GM23338 (cell line): ENCODE results near the gene ITPRID2.

Experiments
- CREB1 ChIP-seq: fragments of 250-450 bp; sonication (Bioruptor Pico); IDR thresholded peaks from 2 replicates; pipeline ENCODE4 v1.5.0; 2020; ENCODE audit warnings: low read depth, mild to moderate bottlenecking, moderate library complexity
- EZH2 ChIP-seq: fragments of 200-600 bp; sonication (generic); IDR thresholded peaks from one replicate; pipeline ENCODE4 v1.8.0; 2017; ENCODE audit warnings: antibody characterized with exemption, mild to moderate bottlenecking, low read depth; ENCODE audit not compliant: unreplicated experiment
- EZH2phosphoT487 ChIP-seq: fragments of 200-600 bp; sonication (generic); IDR thresholded peaks from one replicate; pipeline ENCODE4 v1.8.1; 2018; ENCODE audit warnings: antibody characterized with exemption; ENCODE audit not compliant: unreplicated experiment
- JUNB ChIP-seq: IDR thresholded peaks from one replicate; pipeline ENCODE4 v1.6.1; 2016; ENCODE audit warnings: antibody characterized with exemption; ENCODE audit not compliant: unreplicated experiment
- NANOG ChIP-seq: IDR thresholded peaks from 2 replicates; pipeline ENCODE4 v1.6.1; 2016; ENCODE audit warnings: antibody characterized with exemption, borderline replicate concordance
- POLR2AphosphoS5 ChIP-seq: IDR thresholded peaks from 2 replicates; pipeline ENCODE4 v1.6.1; 2016; ENCODE audit warnings: antibody characterized with exemption, low read depth
- STAT1 ChIP-seq: IDR thresholded peaks from one replicate; pipeline ENCODE4 v1.6.1; 2016; ENCODE audit warnings: antibody characterized with exemption; ENCODE audit not compliant: unreplicated experiment
- ZNF114 ChIP-seq: fragments of 250-450 bp; sonication (Bioruptor Pico); IDR thresholded peaks from 2 replicates; pipeline ENCODE4 v1.5.0; 2020; ENCODE audit warnings: mild to moderate bottlenecking, moderate library complexity
- ZNF331 ChIP-seq: fragments of 250-450 bp; sonication (Bioruptor Pico); IDR thresholded peaks from 2 replicates; pipeline ENCODE4 v1.5.0; 2020; ENCODE audit warnings: low read depth, mild to moderate bottlenecking, moderate library complexity
- TF ChIP-seq, protein P1 (sequence below), 2 experiments: fragments of 200-600 bp in 1 of 2; sonication (generic) in 1 of 2; conservative IDR thresholded peaks; 2 replicates each; pipeline versions ENCODE4 v1.5.1 to v1.6.1; 2016 to 2017; ENCODE audit warnings: antibody characterized with exemption in 2 of 2, low read depth in 2 of 2, mild to moderate bottlenecking in 2 of 2, moderate library complexity in 1 of 2
- TF ChIP-seq, protein P2 (sequence below): IDR thresholded peaks from one replicate; pipeline ENCODE4 v1.6.1; 2018; ENCODE audit warnings: antibody characterized with exemption; ENCODE audit not compliant: unreplicated experiment
- TF ChIP-seq, protein P3 (sequence below): IDR thresholded peaks from 2 replicates; pipeline ENCODE4 v1.6.1; 2016; ENCODE audit warnings: antibody characterized with exemption
- TF ChIP-seq, protein P4 (sequence below): fragments of 250-450 bp; sonication (Bioruptor Pico); IDR thresholded peaks from 2 replicates; pipeline ENCODE4 v1.5.0; 2020; ENCODE audit warnings: mild to moderate bottlenecking, moderate library complexity

DNA sequence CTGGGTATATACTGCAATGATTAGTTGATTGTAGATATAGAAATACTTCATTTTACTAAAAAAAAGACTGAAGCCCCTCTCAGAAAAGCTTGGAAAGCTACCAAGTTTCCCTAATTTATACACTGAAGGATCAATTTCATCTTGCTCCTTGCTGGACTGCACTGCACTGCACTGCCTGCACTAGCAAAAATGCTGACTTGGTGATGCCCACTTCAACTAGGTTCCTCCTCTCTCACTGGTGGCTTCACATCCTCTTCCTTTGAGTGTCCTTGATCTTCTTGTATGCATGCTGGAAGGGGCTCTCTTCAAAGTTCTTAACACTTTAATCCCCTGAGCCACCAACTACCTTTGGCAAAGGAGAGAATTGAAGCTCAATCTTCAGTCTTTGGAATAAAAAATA is 31.7 kb upstream of the ITPRID2 start:
- TF ChIP-seq, protein P1, sequence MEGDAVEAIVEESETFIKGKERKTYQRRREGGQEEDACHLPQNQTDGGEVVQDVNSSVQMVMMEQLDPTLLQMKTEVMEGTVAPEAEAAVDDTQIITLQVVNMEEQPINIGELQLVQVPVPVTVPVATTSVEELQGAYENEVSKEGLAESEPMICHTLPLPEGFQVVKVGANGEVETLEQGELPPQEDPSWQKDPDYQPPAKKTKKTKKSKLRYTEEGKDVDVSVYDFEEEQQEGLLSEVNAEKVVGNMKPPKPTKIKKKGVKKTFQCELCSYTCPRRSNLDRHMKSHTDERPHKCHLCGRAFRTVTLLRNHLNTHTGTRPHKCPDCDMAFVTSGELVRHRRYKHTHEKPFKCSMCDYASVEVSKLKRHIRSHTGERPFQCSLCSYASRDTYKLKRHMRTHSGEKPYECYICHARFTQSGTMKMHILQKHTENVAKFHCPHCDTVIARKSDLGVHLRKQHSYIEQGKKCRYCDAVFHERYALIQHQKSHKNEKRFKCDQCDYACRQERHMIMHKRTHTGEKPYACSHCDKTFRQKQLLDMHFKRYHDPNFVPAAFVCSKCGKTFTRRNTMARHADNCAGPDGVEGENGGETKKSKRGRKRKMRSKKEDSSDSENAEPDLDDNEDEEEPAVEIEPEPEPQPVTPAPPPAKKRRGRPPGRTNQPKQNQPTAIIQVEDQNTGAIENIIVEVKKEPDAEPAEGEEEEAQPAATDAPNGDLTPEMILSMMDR (conservative IDR thresholded peaks at IDR 0.05; ENCODE audit: low read depth in 2 of 2) = no peak
- TF ChIP-seq EZH2 (no peak), CREB1 (CRISPR knock-in tag) (no peak), EZH2phosphoT487 (no peak), POLR2AphosphoS5 (no peak), JUNB (no peak), ZNF114 (CRISPR knock-in tag) (no peak), ZNF331 (CRISPR knock-in tag) (no peak), NANOG (no peak), STAT1 (no peak)
- TF ChIP-seq, protein P2, sequence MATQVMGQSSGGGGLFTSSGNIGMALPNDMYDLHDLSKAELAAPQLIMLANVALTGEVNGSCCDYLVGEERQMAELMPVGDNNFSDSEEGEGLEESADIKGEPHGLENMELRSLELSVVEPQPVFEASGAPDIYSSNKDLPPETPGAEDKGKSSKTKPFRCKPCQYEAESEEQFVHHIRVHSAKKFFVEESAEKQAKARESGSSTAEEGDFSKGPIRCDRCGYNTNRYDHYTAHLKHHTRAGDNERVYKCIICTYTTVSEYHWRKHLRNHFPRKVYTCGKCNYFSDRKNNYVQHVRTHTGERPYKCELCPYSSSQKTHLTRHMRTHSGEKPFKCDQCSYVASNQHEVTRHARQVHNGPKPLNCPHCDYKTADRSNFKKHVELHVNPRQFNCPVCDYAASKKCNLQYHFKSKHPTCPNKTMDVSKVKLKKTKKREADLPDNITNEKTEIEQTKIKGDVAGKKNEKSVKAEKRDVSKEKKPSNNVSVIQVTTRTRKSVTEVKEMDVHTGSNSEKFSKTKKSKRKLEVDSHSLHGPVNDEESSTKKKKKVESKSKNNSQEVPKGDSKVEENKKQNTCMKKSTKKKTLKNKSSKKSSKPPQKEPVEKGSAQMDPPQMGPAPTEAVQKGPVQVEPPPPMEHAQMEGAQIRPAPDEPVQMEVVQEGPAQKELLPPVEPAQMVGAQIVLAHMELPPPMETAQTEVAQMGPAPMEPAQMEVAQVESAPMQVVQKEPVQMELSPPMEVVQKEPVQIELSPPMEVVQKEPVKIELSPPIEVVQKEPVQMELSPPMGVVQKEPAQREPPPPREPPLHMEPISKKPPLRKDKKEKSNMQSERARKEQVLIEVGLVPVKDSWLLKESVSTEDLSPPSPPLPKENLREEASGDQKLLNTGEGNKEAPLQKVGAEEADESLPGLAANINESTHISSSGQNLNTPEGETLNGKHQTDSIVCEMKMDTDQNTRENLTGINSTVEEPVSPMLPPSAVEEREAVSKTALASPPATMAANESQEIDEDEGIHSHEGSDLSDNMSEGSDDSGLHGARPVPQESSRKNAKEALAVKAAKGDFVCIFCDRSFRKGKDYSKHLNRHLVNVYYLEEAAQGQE = no peak
- TF ChIP-seq, protein P3, sequence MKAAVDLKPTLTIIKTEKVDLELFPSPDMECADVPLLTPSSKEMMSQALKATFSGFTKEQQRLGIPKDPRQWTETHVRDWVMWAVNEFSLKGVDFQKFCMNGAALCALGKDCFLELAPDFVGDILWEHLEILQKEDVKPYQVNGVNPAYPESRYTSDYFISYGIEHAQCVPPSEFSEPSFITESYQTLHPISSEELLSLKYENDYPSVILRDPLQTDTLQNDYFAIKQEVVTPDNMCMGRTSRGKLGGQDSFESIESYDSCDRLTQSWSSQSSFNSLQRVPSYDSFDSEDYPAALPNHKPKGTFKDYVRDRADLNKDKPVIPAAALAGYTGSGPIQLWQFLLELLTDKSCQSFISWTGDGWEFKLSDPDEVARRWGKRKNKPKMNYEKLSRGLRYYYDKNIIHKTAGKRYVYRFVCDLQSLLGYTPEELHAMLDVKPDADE = no peak
- TF ChIP-seq, protein P4, sequence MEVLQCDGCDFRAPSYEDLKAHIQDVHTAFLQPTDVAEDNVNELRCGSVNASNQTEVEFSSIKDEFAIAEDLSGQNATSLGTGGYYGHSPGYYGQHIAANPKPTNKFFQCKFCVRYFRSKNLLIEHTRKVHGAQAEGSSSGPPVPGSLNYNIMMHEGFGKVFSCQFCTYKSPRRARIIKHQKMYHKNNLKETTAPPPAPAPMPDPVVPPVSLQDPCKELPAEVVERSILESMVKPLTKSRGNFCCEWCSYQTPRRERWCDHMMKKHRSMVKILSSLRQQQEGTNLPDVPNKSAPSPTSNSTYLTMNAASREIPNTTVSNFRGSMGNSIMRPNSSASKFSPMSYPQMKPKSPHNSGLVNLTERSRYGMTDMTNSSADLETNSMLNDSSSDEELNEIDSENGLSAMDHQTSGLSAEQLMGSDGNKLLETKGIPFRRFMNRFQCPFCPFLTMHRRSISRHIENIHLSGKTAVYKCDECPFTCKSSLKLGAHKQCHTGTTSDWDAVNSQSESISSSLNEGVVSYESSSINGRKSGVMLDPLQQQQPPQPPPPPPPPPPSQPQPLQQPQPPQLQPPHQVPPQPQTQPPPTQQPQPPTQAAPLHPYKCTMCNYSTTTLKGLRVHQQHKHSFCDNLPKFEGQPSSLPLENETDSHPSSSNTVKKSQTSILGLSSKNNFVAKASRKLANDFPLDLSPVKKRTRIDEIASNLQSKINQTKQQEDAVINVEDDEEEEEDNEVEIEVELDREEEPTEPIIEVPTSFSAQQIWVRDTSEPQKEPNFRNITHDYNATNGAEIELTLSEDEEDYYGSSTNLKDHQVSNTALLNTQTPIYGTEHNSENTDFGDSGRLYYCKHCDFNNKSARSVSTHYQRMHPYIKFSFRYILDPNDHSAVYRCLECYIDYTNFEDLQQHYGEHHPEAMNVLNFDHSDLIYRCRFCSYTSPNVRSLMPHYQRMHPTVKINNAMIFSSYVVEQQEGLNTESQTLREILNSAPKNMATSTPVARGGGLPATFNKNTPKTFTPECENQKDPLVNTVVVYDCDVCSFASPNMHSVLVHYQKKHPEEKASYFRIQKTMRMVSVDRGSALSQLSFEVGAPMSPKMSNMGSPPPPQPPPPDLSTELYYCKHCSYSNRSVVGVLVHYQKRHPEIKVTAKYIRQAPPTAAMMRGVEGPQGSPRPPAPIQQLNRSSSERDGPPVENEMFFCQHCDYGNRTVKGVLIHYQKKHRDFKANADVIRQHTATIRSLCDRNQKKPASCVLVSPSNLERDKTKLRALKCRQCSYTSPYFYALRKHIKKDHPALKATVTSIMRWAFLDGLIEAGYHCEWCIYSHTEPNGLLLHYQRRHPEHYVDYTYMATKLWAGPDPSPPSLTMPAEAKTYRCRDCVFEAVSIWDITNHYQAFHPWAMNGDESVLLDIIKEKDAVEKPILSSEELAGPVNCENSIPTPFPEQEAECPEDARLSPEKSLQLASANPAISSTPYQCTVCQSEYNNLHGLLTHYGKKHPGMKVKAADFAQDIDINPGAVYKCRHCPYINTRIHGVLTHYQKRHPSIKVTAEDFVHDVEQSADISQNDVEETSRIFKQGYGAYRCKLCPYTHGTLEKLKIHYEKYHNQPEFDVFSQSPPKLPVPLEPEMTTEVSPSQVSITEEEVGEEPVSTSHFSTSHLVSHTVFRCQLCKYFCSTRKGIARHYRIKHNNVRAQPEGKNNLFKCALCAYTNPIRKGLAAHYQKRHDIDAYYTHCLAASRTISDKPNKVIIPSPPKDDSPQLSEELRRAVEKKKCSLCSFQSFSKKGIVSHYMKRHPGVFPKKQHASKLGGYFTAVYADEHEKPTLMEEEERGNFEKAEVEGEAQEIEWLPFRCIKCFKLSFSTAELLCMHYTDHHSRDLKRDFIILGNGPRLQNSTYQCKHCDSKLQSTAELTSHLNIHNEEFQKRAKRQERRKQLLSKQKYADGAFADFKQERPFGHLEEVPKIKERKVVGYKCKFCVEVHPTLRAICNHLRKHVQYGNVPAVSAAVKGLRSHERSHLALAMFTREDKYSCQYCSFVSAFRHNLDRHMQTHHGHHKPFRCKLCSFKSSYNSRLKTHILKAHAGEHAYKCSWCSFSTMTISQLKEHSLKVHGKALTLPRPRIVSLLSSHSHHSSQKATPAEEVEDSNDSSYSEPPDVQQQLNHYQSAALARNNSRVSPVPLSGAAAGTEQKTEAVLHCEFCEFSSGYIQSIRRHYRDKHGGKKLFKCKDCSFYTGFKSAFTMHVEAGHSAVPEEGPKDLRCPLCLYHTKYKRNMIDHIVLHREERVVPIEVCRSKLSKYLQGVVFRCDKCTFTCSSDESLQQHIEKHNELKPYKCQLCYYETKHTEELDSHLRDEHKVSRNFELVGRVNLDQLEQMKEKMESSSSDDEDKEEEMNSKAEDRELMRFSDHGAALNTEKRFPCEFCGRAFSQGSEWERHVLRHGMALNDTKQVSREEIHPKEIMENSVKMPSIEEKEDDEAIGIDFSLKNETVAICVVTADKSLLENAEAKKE = no peak
